Endodermal cell (in vitro differentiated cells): ENCODE measurements around the gene SUGT1. TPM values are rescaled to one million over a fixed set of nuclear protein-coding genes. Genes with fewer than 3 reads are reported as not detected.

Source experiments
- DNase-seq: peaks from one replicate; pipeline ENCODE4 v3.0.0-alpha.2; 2017
- H3K27ac ChIP-seq: 2 replicates; pipeline ENCODE4 v1.5.1; 2013; ENCODE audit warnings: mild to moderate bottlenecking, low read depth, low read length, moderate library complexity
- H3K27me3 ChIP-seq: 2 replicates; pipeline ENCODE4 v1.6.1; 2013; ENCODE audit warnings: mild to moderate bottlenecking, low read length, moderate library complexity; ENCODE audit not compliant: insufficient read depth, control insufficient read depth, poor library complexity, severe bottlenecking
- H3K36me3 ChIP-seq: 2 replicates; pipeline ENCODE4 v1.7.0; 2013; ENCODE audit warnings: mild to moderate bottlenecking, low read length, moderate library complexity; ENCODE audit not compliant: control insufficient read depth, insufficient read depth
- H3K4me1 ChIP-seq: one replicate; pipeline ENCODE4 v1.7.0; 2013; ENCODE audit warnings: low read length; ENCODE audit not compliant: control insufficient read depth, insufficient read depth
- H3K4me3 ChIP-seq: 2 replicates; pipeline ENCODE4 v1.5.1; 2013; ENCODE audit warnings: mild to moderate bottlenecking, low read length, moderate library complexity
- H3K9ac ChIP-seq: 2 replicates; pipeline ENCODE4 v1.6.1; 2013; ENCODE audit warnings: mild to moderate bottlenecking, low read length, moderate library complexity; ENCODE audit not compliant: poor library complexity, severe bottlenecking; ENCODE audit errors: extremely low read depth
- H3K9me3 ChIP-seq: 2 replicates; pipeline ENCODE4 v1.6.1; 2013; ENCODE audit warnings: mild to moderate bottlenecking, low read length, moderate library complexity; ENCODE audit not compliant: control insufficient read depth
- H3K27ac Mint-ChIP-seq: 2 replicates; pipeline ENCODE4 v1.8.0; 2020; ENCODE audit warnings: mixed read lengths
- H3K27me3 Mint-ChIP-seq: 2 replicates; pipeline ENCODE4 v1.8.0; 2021; ENCODE audit warnings: mild to moderate bottlenecking, mixed read lengths; ENCODE audit not compliant: insufficient read depth
- H3K36me3 Mint-ChIP-seq: 2 replicates; pipeline ENCODE4 v1.8.0; 2020; ENCODE audit warnings: low read depth, mixed read lengths
- H3K4me1 Mint-ChIP-seq: 2 replicates; pipeline ENCODE4 v1.8.0; 2020; ENCODE audit warnings: mixed read lengths
- H3K4me3 Mint-ChIP-seq: 2 replicates; pipeline ENCODE4 v1.8.0; 2020; ENCODE audit warnings: mild to moderate bottlenecking, moderate library complexity, mixed read lengths
- H3K9me3 Mint-ChIP-seq: 2 replicates; pipeline ENCODE4 v1.8.0; 2020; ENCODE audit warnings: mild to moderate bottlenecking, mixed read lengths
- WGBS, 2 experiments: methylation state at CpG; one replicate each; pipeline versions ENCODE4 v1.1.5 to v1.1.7; 2013; ENCODE audit warnings: missing lambda C conversion rate in 2 of 2, mixed read lengths in 1 of 2; ENCODE audit not compliant: insufficient coverage in 1 of 2, insufficient read length in 1 of 2; 5-methylcytosine and 5-hydroxymethylcytosine counted together
- total RNA-seq, 2 donors: library from RNA; stranded (reverse); fragmentation: NEBNext Ultra II Directional in 1 of 2; extraction: Animal tissue kit (Norgen Biotek cat#: 25700) in 1 of 2; gene quantifications; 2 replicates in 1 of 2; 3 replicates in 1 of 2; pipeline ENCODE4 v1.2.1, GENCODE V29; 2021
- TF ChIP-seq, protein P1 (sequence below): fragments of 200-600 bp; sonication (generic); conservative IDR thresholded peaks from 2 replicates; pipeline ENCODE4 v1.5.0; 2021; ENCODE audit warnings: antibody characterized with exemption, mild to moderate bottlenecking

SUGT1 gene
- total RNA-seq, 2 donors from 2014 or later = 73.3 to 85.8 TPM

GRCh38 chr13:52695856-52696255 lies 43.2 kb downstream of the SUGT1 start:
- no peaks in the 10 kb centered on the region for H3K9me3 ChIP-seq
- H3K27ac Mint-ChIP-seq = no peak overlapping the region

GRCh38 chr13:52696566-52696965 lies 43.9 kb downstream of the SUGT1 start:
- no peak overlapping the region for H3K9ac ChIP-seq
- H3K4me3 ChIP-seq = no peak overlapping the region
- no peak for DNase-seq
- no peaks in the 10 kb centered on the region for H3K27me3 ChIP-seq
- Mint-ChIP-seq H3K27me3 (no peaks in the 10 kb centered on the region), H3K27ac (no peak overlapping the region), H3K9me3 (no peaks in the 10 kb centered on the region), H3K4me1 (peaks cover 5% of the 10 kb centered on the region), H3K36me3 (peaks cover 24% of the 10 kb centered on the region), H3K4me3 (no peak overlapping the region)
- H3K4me1 ChIP-seq = no peaks in the 10 kb centered on the region
- WGBS, 2 experiments = 95 to 97% methylated on average over 4 to 5 of the region's 5 CpGs
- TF ChIP-seq, protein P1, sequence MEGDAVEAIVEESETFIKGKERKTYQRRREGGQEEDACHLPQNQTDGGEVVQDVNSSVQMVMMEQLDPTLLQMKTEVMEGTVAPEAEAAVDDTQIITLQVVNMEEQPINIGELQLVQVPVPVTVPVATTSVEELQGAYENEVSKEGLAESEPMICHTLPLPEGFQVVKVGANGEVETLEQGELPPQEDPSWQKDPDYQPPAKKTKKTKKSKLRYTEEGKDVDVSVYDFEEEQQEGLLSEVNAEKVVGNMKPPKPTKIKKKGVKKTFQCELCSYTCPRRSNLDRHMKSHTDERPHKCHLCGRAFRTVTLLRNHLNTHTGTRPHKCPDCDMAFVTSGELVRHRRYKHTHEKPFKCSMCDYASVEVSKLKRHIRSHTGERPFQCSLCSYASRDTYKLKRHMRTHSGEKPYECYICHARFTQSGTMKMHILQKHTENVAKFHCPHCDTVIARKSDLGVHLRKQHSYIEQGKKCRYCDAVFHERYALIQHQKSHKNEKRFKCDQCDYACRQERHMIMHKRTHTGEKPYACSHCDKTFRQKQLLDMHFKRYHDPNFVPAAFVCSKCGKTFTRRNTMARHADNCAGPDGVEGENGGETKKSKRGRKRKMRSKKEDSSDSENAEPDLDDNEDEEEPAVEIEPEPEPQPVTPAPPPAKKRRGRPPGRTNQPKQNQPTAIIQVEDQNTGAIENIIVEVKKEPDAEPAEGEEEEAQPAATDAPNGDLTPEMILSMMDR = no peak
- H3K27ac ChIP-seq = no peak overlapping the region
- H3K36me3 ChIP-seq = peaks cover 14% of the 10 kb centered on the region
- no peaks in the 10 kb centered on the region for H3K9me3 ChIP-seq

More at GRCh38 chr13:52695856-52696255, 43.2 kb downstream of the SUGT1 start:
- Histone ChIP-seq H3K4me3 (no peak overlapping the region), H3K4me1 (no peaks in the 10 kb centered on the region), H3K27me3 (no peaks in the 10 kb centered on the region), H3K36me3 (peaks cover 16% of the 10 kb centered on the region), H3K9ac (no peak overlapping the region), H3K27ac (no peak overlapping the region)
- Mint-ChIP-seq H3K36me3 (peaks cover 24% of the 10 kb centered on the region), H3K4me3 (no peak overlapping the region), H3K4me1 (no peaks in the 10 kb centered on the region), H3K9me3 (no peaks in the 10 kb centered on the region), H3K27me3 (no peaks in the 10 kb centered on the region)
- no peak for DNase-seq
- TF ChIP-seq, protein P1 = no peak
- 95 to 100% methylated on average over 3 of the region's 3 CpGs for WGBS, 2 experiments

DNA sequence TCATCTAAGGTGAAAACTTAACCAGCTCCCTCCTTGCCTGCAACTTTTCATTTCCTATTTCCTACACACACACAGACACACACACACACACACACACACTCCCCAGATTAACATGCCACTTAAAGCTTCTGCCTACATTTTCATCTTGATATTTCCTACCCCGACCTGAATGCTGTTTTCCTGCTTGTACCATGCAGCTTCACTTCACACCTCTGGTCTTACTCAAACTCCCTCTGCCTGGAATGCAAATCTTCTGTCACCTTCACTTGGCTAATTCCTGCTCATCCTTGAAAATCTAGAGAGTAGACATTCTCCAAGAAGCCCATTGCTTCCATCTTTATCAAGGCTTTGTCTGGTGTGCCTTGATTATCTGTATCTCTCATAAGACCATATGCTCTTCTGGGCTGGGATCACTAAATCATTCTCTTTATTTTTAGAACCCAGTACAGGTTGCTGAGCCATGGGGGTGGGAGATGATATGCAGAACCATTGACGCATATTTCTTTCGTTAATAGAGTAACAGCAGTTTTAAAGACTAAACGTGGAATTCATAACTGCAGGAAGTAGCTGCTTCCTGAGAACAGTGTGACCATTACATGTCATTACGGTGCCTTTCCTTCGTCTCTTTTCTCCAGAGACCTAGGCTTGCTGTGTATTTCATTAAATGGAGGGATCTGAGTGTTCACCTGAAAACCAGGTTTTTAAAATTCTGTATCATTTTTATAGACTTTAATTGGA lies 49.3 kb downstream of the SUGT1 start:
- no peaks in the 10 kb centered on the region for H3K27me3 ChIP-seq
- Mint-ChIP-seq H3K27me3 (no peaks in the 10 kb centered on the region), H3K36me3 (peaks cover 11% of the 10 kb centered on the region), H3K27ac (no peak overlapping the region), H3K4me1 (peaks cover 28% of the 10 kb centered on the region), H3K4me3 (no peak overlapping the region), H3K9me3 (no peaks in the 10 kb centered on the region)
- no peaks in the 10 kb centered on the region for H3K9me3 ChIP-seq
- H3K4me1 ChIP-seq = no peaks in the 10 kb centered on the region
- DNase-seq = peak; percentile 53
- 85 to 86% methylated on average over 4 to 6 of the region's 6 CpGs for WGBS, 2 experiments
- no peak overlapping the region for H3K4me3 ChIP-seq
- H3K9ac ChIP-seq = no peak overlapping the region
- H3K27ac ChIP-seq = no peak overlapping the region
- H3K36me3 ChIP-seq = peaks cover 8% of the 10 kb centered on the region
- TF ChIP-seq, protein P1 = no peak
